Measurements from ENCODE around the gene CD4.

Gene CD4

DNA sequence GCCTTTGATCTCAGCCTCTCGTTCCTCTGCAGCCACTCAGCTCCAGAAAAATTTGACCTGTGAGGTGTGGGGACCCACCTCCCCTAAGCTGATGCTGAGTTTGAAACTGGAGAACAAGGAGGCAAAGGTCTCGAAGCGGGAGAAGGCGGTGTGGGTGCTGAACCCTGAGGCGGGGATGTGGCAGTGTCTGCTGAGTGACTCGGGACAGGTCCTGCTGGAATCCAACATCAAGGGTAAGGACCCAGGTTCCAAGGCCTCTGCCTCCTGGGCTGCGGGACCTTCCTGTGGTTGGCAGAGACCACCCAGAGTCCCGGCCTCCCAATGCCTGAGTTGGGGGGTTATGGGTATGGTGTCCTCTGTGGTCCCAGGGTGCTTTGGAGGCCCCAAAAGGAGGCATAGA lies 27.8 kb downstream of the CD4 start:
- DNase-seq = no peak

DNA sequence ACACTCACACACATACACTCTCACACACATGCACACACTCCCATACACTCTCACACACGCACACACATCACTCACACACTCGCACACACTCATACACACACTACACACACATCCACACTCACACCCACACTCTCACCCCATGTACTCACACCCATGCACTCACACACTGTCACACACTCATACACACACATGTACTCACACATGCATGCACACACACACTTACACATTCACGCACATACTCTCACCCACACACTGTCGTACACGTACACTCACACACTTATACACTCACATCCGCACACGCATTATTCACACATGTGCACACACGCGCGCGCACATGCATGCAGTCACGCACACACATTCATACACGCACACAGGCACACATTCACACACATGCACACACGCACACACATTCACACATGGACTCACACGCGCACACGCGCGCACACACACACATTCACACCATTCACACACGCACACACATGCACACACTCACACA lies 28.4 kb downstream of the CD4 start:
- DNase-seq = no peak

GRCh38 chr12:6818222-6818621 lies 28.9 kb downstream of the CD4 start:
- DNase-seq = no peak

GRCh38 chr12:6818645-6819044 lies 29.3 kb downstream of the CD4 start:
- no peak for DNase-seq

DNA sequence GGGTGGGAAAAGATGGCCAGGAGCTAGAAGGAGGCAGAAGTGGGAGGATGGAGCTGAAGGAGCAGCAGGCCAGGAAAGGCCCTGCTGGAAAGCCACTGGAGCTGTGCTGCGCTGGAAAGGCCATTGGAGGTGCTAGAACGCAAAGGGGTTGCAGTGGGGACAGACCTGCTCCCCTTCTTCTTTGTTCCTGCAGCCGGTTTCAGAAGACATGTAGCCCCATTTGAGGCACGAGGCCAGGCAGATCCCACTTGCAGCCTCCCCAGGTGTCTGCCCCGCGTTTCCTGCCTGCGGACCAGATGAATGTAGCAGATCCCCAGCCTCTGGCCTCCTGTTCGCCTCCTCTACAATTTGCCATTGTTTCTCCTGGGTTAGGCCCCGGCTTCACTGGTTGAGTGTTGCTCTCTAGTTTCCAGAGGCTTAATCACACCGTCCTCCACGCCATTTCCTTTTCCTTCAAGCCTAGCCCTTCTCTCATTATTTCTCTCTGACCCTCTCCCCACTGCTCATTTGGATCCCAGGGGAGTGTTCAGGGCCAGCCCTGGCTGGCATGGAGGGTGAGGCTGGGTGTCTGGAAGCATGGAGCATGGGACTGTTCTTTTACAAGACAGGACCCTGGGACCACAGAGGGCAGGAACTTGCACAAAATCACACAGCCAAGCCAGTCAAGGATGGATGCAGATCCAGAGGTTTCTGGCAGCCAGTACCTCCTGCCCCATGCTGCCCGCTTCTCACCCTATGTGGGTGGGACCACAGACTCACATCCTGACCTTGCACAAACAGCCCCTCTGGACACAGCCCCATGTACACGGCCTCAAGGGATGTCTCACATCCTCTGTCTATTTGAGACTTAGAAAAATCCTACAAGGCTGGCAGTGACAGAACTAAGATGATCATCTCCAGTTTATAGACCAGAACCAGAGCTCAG lies 30.0 kb downstream of the CD4 start:
- DNase-seq = no peak

DNA sequence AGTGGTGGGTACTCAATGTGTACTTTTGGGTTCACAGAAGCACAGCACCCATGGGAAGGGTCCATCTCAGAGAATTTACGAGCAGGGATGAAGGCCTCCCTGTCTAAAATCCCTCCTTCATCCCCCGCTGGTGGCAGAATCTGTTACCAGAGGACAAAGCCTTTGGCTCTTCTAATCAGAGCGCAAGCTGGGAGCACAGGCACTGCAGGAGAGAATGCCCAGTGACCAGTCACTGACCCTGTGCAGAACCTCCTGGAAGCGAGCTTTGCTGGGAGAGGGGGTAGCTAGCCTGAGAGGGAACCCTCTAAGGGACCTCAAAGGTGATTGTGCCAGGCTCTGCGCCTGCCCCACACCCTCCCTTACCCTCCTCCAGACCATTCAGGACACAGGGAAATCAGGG lies 30.8 kb downstream of the CD4 start:
- no peak for DNase-seq

GRCh38 chr12:6821591-6822425 lies 32.5 kb downstream of the CD4 start, which contains the start of gene GPR162:
GPR162 (plus strand) TSS chr12:6821821; CDS start chr12:6823899, 2,078 bp downstream.
- DNase-seq = peak; percentile 61

- no peak for DNase-seq
Measured at GRCh38 chr12:6822426-6823135, 33.3 kb downstream of the CD4 start.

DNA sequence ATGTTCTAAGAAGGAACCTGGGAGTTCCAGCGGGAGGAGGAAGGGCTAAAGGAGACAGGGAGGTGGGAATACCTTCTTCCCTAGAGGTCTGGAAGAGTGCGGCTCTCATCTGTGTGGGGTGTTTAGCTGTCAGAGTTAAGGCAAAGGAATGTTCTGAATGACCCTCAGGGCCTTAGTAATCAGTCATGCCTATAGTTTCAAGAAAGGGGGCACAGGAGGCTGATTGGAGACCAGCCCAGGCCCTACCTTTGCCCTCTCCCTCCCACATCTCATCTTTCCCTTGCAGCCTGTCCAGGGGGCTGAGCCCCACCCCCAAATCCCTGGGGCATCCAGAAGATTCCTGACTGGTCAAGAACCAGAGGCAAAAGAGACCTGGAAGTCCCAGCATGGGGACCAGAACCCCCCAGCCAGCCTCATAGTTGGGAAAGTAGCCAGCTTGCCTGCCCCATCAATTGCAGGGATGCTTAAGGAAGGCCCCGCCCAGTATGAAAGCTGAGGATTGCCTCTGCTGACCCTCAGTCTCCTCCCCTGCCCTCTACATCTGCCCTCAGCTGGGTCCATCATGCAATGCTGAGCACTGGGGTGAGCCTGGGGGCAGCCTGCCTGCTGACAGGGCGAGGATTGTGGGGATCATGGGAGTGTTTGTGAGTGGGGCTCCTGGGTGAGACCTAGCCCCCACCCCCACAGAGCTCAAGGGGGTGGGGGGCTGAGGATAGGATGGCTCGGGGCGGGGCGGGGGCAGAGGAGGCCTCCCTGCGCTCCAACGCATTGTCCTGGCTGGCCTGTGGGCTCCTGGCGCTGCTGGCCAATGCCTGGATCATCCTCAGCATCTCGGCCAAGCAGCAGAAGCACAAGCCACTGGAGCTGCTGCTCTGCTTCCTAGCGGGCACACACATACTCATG lies 34.1 kb downstream of the CD4 start:
- DNase-seq = no peak

DNA sequence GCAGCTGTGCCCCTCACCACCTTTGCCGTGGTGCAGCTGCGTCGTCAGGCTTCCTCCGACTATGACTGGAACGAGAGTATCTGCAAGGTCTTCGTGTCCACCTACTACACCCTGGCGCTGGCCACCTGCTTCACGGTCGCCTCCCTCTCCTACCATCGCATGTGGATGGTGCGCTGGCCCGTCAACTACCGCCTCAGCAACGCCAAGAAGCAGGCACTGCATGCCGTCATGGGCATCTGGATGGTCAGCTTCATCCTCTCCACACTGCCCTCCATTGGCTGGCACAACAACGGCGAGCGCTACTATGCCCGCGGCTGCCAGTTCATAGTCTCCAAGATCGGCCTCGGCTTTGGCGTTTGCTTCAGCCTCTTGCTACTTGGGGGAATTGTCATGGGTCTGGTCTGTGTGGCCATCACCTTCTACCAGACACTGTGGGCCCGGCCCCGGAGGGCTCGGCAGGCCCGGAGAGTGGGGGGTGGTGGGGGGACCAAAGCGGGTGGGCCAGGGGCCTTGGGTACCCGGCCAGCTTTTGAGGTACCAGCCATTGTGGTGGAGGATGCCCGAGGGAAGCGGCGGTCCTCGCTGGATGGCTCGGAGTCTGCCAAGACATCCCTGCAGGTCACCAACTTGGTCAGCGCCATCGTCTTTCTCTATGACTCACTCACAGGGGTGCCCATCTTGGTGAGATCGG lies 34.9 kb downstream of the CD4 start:
- no peak for DNase-seq

- DNase-seq = no peak
Measured at GRCh38 chr12:6824901-6825381, 35.6 kb downstream of the CD4 start.

DNA sequence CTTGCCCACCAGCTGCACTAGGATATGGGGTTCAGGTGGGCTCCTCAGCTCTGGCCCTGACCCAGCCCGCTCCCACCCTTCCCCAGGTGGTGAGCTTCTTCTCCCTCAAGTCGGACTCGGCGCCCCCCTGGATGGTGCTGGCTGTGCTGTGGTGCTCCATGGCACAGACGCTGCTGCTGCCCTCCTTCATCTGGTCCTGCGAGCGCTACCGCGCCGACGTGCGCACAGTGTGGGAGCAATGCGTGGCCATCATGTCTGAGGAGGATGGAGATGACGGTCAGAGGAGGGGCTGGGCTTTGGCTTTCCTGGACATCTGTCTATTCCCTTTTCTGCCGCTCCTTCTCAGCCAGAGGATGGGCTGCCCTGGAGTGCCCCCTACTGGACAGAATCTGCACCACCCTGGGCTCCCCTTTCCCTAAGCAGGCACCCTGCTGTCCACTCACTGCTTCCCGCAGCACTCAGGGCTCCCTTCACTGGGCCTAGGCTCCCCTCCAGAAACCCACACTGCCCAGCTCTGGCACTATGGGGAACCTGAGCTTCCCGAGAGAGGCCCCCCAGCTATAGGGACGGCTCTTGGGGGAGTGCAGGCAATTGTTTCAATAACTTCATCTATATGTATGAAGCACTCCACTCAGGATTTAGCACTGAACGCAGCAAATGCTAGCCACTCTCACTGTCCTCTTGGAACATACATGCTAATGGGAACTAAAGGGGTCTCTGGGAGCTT lies 36.2 kb downstream of the CD4 start:
- DNase-seq = peak; percentile 83

- no peak for DNase-seq
Measured at GRCh38 chr12:6826125-6826733, 36.9 kb downstream of the CD4 start.

DNA sequence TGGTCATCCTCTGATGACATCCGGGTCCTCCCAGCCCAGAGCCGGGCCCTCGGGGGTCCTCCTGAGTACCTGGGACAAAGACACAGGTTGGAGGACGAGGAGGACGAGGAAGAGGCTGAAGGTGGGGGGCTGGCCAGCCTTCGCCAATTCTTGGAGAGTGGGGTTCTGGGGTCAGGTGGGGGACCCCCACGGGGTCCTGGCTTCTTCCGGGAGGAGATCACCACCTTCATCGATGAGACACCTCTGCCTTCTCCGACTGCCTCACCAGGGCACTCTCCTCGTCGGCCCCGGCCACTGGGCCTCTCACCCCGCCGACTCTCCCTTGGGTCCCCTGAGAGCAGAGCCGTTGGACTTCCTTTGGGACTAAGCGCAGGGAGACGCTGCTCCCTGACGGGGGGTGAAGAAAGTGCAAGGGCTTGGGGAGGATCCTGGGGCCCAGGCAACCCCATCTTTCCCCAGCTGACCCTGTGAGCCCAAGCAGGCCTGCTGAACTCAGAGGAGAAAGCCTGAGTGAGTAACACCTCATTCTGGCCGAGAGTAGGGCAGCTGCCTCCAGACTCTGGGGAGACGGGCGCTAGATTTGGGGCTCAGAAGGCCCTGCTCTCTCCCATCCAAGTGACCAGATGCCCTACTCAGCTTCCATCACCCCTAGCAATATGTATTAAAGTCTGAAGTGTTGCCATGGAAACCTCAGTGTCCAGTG lies 37.6 kb downstream of the CD4 start:
- no peak for DNase-seq

- peak; percentile 85 for DNase-seq
Measured at GRCh38 chr12:6827437-6827911, 38.1 kb downstream of the CD4 start.

DNA sequence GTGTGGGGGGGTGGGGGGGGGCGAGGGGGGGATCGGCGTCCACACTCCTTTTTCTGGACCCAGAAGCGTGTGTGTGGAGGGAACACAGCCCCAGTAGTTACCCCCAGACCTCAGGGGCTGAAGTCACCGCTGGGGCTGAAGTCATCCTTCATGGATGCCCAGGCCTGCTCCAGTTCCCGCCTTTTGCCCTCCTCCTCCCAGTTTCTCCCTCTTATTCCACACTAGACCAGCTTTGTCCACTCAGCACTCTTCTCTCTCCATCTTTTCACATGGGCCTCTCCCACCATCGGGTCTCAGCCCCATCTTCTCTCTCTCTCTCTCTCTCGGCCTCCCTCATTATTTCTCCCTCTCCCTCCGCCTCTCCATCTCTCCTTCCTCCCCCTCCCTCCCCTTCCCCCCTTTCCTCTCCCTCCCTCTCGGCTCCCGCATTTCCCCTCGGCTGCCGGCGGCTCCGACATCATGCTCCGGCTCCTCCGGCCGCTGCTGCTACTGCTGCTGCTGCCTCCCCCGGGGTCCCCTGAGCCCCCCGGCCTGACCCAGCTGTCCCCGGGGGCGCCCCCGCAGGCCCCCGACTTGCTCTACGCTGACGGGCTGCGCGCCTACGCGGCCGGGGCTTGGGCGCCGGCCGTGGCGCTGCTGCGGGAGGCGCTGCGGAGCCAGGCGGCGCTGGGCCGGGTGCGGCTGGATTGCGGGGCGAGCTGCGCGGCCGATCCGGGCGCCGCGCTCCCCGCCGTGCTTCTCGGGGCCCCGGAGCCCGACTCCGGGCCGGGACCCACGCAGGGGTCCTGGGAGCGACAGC lies 38.9 kb downstream of the CD4 start, which contains the start of gene P3H3:
TSS of gene P3H3 (plus strand) at position 426 of the 799 bp plus-strand sequence. CDS start at position 460, 34 bp downstream.
- peak; percentile 63 for DNase-seq

GRCh38 chr12:6828781-6829535 lies 39.6 kb downstream of the CD4 start:
- peak; percentile 61 for DNase-seq

Data from fibroblast of skin of scalp (primary cell).